ENCODE data around the gene YTHDF1.

Gene YTHDF1

GRCh38 chr20:63152322-63153253 is 63.3 kb downstream of the YTHDF1 start:
- Mint-ChIP-seq H3K27me3 (ENCODE audit: low read depth) (peaks cover 49% of the 10 kb centered on the region), H3K9me3 (peaks cover 16% of the 10 kb centered on the region), H3K27ac (no peak overlapping the region), H3K36me3 (ENCODE audit: low read depth) (peaks cover 4% of the 10 kb centered on the region), H3K4me3 (no peak overlapping the region), H3K4me1 (peaks cover 7% of the 10 kb centered on the region)
- no peak for TF ChIP-seq CTCF (IDR thresholded peaks at IDR 0.05; ENCODE audit: unreplicated experiment in 3 of 3)

GRCh38 chr20:63151554-63152321 is 64.2 kb downstream of the YTHDF1 start:
- H3K9me3 Mint-ChIP-seq, result peaks cover 17% of the 10 kb centered on the region
- peaks cover 7% of the 10 kb centered on the region for H3K4me1 Mint-ChIP-seq
- peaks cover 53% of the 10 kb centered on the region for H3K27me3 Mint-ChIP-seq (ENCODE audit: low read depth)
- peaks cover 4% of the 10 kb centered on the region for H3K36me3 Mint-ChIP-seq (ENCODE audit: low read depth)
- H3K27ac Mint-ChIP-seq, result no peak overlapping the region
- H3K4me3 Mint-ChIP-seq, result no peak overlapping the region
- TF ChIP-seq CTCF (IDR thresholded peaks at IDR 0.05; ENCODE audit: unreplicated experiment in 3 of 3), result no peak

GRCh38 chr20:63150911-63151531 is 64.9 kb downstream of the YTHDF1 start:
- H3K4me1 Mint-ChIP-seq, result peaks cover 7% of the 10 kb centered on the region

GRCh38 chr20:63150391-63150898 is 65.5 kb downstream of the YTHDF1 start:
- peaks cover 19% of the 10 kb centered on the region for H3K9me3 Mint-ChIP-seq
- H3K27me3 Mint-ChIP-seq (ENCODE audit: low read depth), result peaks cover 52% of the 10 kb centered on the region
- H3K27ac Mint-ChIP-seq, result no peak overlapping the region
- no peak overlapping the region for H3K4me3 Mint-ChIP-seq
- peaks cover 7% of the 10 kb centered on the region for H3K4me1 Mint-ChIP-seq
- H3K36me3 Mint-ChIP-seq (ENCODE audit: low read depth), result peaks cover 4% of the 10 kb centered on the region
- TF ChIP-seq CTCF (IDR thresholded peaks at IDR 0.05; ENCODE audit: unreplicated experiment in 3 of 3), result no peak

More at GRCh38 chr20:63150911-63151531, 64.9 kb downstream of the YTHDF1 start:
- Mint-ChIP-seq H3K36me3 (ENCODE audit: low read depth) (peaks cover 4% of the 10 kb centered on the region), H3K27me3 (ENCODE audit: low read depth) (peaks cover 50% of the 10 kb centered on the region), H3K27ac (no peak overlapping the region), H3K9me3 (peaks cover 19% of the 10 kb centered on the region), H3K4me3 (no peak overlapping the region)
- TF ChIP-seq CTCF (IDR thresholded peaks at IDR 0.05; ENCODE audit: unreplicated experiment in 3 of 3), result no peak

- peaks cover 54% of the 10 kb centered on the region for H3K27me3 Mint-ChIP-seq (ENCODE audit: low read depth)
- peaks cover 19% of the 10 kb centered on the region for H3K9me3 Mint-ChIP-seq
These were observed 66.3 kb downstream of the YTHDF1 start for GRCh38 chr20:63149531-63150192.

More at GRCh38 chr20:63149531-63150192, 66.3 kb downstream of the YTHDF1 start:
- Mint-ChIP-seq H3K27ac (no peak overlapping the region), H3K36me3 (ENCODE audit: low read depth) (peaks cover 4% of the 10 kb centered on the region), H3K4me1 (peaks cover 7% of the 10 kb centered on the region), H3K4me3 (peak overlapping the region in 1 of 3 experiments; percentile 29)
- TF ChIP-seq CTCF (IDR thresholded peaks at IDR 0.05; ENCODE audit: unreplicated experiment in 3 of 3), result no peak

All from nephron (organoid).